NOMO-1 treated with DMSO at 0.1 percent for 48 hours (cell line): ENCODE data around the gene LCN6.
A peak's percentile ranks its signal among the peaks of the same experiment; 100 is the strongest.

Experiments used
- DNase-seq: peaks from one replicate; lab custom pipeline; 2025; ENCODE audit not compliant: unreplicated experiment; lab: John Stamatoyannopoulos, UW

LCN6 gene

GRCh38 chr9:136726631-136727191, 21.6 kb downstream of the LCN6 start:
- DNase-seq, result peak; percentile 66

GRCh38 chr9:136726118-136726517, 22.2 kb downstream of the LCN6 start:
- no peak for DNase-seq

- no peak for DNase-seq
Measured at GRCh38 chr9:136725612-136726011, 22.7 kb downstream of the LCN6 start.

GRCh38 chr9:136724772-136725171, 23.6 kb downstream of the LCN6 start:
- no peak for DNase-seq

GRCh38 chr9:136723989-136724388, 24.3 kb downstream of the LCN6 start:
- no peak for DNase-seq

- no peak for DNase-seq
Measured at GRCh38 chr9:136723362-136723976, 24.9 kb downstream of the LCN6 start.

- DNase-seq, result no peak
Measured at GRCh38 chr9:136722969-136723356, 25.4 kb downstream of the LCN6 start.

GRCh38 chr9:136722093-136722968, 26.0 kb downstream of the LCN6 start:
- DNase-seq, result no peak

- no peak for DNase-seq
Measured at GRCh38 chr9:136721339-136722092, 26.8 kb downstream of the LCN6 start.

GRCh38 chr9:136720898-136721338, 27.4 kb downstream of the LCN6 start:
- DNase-seq, result no peak

GRCh38 chr9:136720251-136720897, 28.0 kb downstream of the LCN6 start:
- DNase-seq, result no peak

- no peak for DNase-seq
Measured at GRCh38 chr9:136719195-136719880, 29.0 kb downstream of the LCN6 start.

GRCh38 chr9:136718345-136719194, 29.8 kb downstream of the LCN6 start:
- DNase-seq, result no peak

- DNase-seq, result no peak
Measured at GRCh38 chr9:136717399-136717798, 30.9 kb downstream of the LCN6 start.

- no peak for DNase-seq
Measured at GRCh38 chr9:136714893-136715274, 33.4 kb downstream of the LCN6 start.

GRCh38 chr9:136714096-136714892, 34.0 kb downstream of the LCN6 start:
- no peak for DNase-seq

GRCh38 chr9:136713550-136713949, 34.8 kb downstream of the LCN6 start:
- DNase-seq, result no peak

- DNase-seq, result no peak
Measured at GRCh38 chr9:136712690-136713544, 35.4 kb downstream of the LCN6 start.
